ENCODE results near the gene TCF21. TPM values are rescaled to one million over a fixed set of nuclear protein-coding genes. Genes with fewer than 3 reads are reported as not detected.

Gene TCF21
- total and polyA plus RNA-seq, 10 of the 15 experiments (the other 5 are each of a cell fraction or from before 2014, with no cell fraction given): 0.08 TPM; not detected in 9

DNA sequence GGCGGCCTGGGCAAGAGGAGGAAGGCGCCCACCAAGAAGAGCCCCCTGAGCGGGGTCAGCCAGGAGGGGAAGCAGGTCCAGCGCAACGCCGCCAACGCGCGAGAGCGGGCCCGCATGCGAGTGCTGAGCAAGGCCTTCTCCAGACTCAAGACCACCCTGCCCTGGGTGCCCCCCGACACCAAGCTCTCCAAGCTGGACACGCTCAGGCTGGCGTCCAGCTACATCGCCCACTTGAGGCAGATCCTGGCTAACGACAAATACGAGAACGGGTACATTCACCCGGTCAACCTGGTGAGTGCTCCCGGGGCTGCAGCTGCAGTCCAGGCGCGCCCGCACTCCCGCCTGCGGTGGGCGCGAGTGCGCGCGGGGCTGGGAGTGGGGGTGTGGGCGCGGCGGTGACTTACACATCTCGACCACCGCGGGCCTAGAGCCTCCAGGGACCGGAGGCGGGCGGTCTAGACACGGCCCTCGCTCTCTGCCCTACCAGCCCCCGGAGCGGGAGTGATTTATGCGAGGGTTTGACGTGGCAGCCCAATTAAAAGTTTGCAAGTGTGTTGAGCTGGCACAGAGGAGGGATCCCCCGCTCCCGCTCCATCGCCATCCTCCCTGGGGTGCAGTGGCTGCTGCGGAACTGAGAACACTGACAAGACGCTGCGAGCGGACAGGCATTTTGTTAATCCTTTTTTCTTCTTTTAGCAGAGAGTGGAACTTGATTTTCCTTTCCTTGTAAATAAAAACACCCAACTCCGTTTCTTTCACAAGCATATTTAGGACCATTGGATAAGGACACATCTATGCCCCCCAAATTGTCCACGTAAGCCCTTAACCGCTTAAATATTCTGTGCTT lies 867 bp downstream of the TCF21 start (continued):
- TF ChIP-seq, protein P1, sequence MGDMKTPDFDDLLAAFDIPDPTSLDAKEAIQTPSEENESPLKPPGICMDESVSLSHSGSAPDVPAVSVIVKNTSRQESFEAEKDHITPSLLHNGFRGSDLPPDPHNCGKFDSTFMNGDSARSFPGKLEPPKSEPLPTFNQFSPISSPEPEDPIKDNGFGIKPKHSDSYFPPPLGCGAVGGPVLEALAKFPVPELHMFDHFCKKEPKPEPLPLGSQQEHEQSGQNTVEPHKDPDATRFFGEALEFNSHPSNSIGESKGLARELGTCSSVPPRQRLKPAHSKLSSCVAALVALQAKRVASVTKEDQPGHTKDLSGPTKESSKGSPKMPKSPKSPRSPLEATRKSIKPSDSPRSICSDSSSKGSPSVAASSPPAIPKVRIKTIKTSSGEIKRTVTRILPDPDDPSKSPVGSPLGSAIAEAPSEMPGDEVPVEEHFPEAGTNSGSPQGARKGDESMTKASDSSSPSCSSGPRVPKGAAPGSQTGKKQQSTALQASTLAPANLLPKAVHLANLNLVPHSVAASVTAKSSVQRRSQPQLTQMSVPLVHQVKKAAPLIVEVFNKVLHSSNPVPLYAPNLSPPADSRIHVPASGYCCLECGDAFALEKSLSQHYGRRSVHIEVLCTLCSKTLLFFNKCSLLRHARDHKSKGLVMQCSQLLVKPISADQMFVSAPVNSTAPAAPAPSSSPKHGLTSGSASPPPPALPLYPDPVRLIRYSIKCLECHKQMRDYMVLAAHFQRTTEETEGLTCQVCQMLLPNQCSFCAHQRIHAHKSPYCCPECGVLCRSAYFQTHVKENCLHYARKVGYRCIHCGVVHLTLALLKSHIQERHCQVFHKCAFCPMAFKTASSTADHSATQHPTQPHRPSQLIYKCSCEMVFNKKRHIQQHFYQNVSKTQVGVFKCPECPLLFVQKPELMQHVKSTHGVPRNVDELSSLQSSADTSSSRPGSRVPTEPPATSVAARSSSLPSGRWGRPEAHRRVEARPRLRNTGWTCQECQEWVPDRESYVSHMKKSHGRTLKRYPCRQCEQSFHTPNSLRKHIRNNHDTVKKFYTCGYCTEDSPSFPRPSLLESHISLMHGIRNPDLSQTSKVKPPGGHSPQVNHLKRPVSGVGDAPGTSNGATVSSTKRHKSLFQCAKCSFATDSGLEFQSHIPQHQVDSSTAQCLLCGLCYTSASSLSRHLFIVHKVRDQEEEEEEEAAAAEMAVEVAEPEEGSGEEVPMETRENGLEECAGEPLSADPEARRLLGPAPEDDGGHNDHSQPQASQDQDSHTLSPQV (IDR thresholded peaks at IDR 0.05): no peak
- no peak for TF ChIP-seq DPF2 (IDR thresholded peaks at IDR 0.05)
- TF ChIP-seq, protein P2, sequence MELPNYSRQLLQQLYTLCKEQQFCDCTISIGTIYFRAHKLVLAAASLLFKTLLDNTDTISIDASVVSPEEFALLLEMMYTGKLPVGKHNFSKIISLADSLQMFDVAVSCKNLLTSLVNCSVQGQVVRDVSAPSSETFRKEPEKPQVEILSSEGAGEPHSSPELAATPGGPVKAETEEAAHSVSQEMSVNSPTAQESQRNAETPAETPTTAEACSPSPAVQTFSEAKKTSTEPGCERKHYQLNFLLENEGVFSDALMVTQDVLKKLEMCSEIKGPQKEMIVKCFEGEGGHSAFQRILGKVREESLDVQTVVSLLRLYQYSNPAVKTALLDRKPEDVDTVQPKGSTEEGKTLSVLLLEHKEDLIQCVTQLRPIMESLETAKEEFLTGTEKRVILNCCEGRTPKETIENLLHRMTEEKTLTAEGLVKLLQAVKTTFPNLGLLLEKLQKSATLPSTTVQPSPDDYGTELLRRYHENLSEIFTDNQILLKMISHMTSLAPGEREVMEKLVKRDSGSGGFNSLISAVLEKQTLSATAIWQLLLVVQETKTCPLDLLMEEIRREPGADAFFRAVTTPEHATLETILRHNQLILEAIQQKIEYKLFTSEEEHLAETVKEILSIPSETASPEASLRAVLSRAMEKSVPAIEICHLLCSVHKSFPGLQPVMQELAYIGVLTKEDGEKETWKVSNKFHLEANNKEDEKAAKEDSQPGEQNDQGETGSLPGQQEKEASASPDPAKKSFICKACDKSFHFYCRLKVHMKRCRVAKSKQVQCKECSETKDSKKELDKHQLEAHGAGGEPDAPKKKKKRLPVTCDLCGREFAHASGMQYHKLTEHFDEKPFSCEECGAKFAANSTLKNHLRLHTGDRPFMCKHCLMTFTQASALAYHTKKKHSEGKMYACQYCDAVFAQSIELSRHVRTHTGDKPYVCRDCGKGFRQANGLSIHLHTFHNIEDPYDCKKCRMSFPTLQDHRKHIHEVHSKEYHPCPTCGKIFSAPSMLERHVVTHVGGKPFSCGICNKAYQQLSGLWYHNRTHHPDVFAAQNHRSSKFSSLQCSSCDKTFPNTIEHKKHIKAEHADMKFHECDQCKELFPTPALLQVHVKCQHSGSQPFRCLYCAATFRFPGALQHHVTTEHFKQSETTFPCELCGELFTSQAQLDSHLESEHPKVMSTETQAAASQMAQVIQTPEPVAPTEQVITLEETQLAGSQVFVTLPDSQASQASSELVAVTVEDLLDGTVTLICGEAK (IDR thresholded peaks at IDR 0.05; ENCODE audit: borderline replicate concordance): no peak
- TF ChIP-seq STAT3 (IDR thresholded peaks at IDR 0.05; ENCODE audit: low read depth, low read length): no peak
- no peak for TF ChIP-seq POU2F2 (IDR thresholded peaks at IDR 0.05; ENCODE audit: borderline replicate concordance, low read depth, low read length)
- TF ChIP-seq HDAC2 (IDR thresholded peaks at IDR 0.05): no peak
- no peak for TF ChIP-seq BACH1 (IDR thresholded peaks at IDR 0.05; ENCODE audit: borderline replicate concordance)
- TF ChIP-seq RAD21 (IDR thresholded peaks at IDR 0.05; ENCODE audit: insufficient read depth, low read depth, low read length): no peak

All from GM12878 (cell line).